Keratinocyte (primary cell): ENCODE data around the gene LHFPL3. TPM values are rescaled to one million over a fixed set of nuclear protein-coding genes. Genes with fewer than 3 reads are reported as not detected.

Experiments used
- DNase-seq: peaks from one replicate; pipeline ENCODE4 v3.0.0-alpha.2; 2011; ENCODE audit warnings: low read depth, missing footprints, low spot score
- FAIRE-seq: peaks from 2 replicates; lab custom pipeline; 2011; peaks lifted over from hg19 to GRCh38; lab: Jason Lieb, UNC
- H2AFZ ChIP-seq: 2 replicates; pipeline ENCODE4 v1.6.0; 2012; ENCODE audit warnings: low read length, control low read depth, inconsistent platforms; ENCODE audit not compliant: control insufficient read depth
- H3K27ac ChIP-seq: 2 replicates; pipeline ENCODE4 v1.5.1; 2011; ENCODE audit warnings: low read length; ENCODE audit not compliant: control insufficient read depth, insufficient read depth
- H3K27me3 ChIP-seq: 3 replicates; pipeline ENCODE4 v1.6.0; 2011; ENCODE audit warnings: low read length; ENCODE audit not compliant: control insufficient read depth, insufficient read depth; ENCODE audit errors: extremely low read depth
- H3K36me3 ChIP-seq, 2 experiments: 2 replicates in 1 of 2; 3 replicates in 1 of 2; pipeline ENCODE4 v1.5.1; 2011; ENCODE audit warnings: low read length in 2 of 2, mild to moderate bottlenecking in 1 of 2; ENCODE audit not compliant: control insufficient read depth in 2 of 2, insufficient read depth in 2 of 2; ENCODE audit errors: extremely low read depth in 1 of 2
- H3K4me1 ChIP-seq: 3 replicates; pipeline ENCODE4 v1.5.1; 2011; ENCODE audit warnings: low read length; ENCODE audit not compliant: control insufficient read depth, insufficient read depth; ENCODE audit errors: extremely low read depth
- H3K4me2 ChIP-seq: 3 replicates; pipeline ENCODE4 v1.6.0; 2011; ENCODE audit warnings: low read depth, low read length; ENCODE audit not compliant: control insufficient read depth, insufficient read depth; ENCODE audit errors: extremely low read depth
- H3K4me3 ChIP-seq, 3 experiments: fragments of 200-600 bp in 1 of 3; sonication (generic) in 1 of 3; 2 replicates in 2 of 3; 3 replicates in 1 of 3; pipeline ENCODE4 v1.5.1; 2011 to 2016; ENCODE audit warnings: low read length in 3 of 3, mild to moderate bottlenecking in 3 of 3, control low read depth in 2 of 3, inconsistent platforms in 1 of 3, low read depth in 1 of 3, mixed read lengths in 1 of 3, mixed run types in 1 of 3, moderate library complexity in 1 of 3; ENCODE audit not compliant: control insufficient read depth in 2 of 3, insufficient read depth in 2 of 3; ENCODE audit errors: extremely low read depth in 1 of 3
- H3K79me2 ChIP-seq: 2 replicates; pipeline ENCODE4 v1.6.0; 2012; ENCODE audit warnings: low read length; ENCODE audit not compliant: control insufficient read depth, insufficient read depth
- H3K9ac ChIP-seq: 3 replicates; pipeline ENCODE4 v1.6.0; 2011; ENCODE audit warnings: low read length; ENCODE audit not compliant: control insufficient read depth, insufficient read depth; ENCODE audit errors: extremely low read depth
- H3K9me1 ChIP-seq: 3 replicates; pipeline ENCODE4 v1.6.0; 2011; ENCODE audit warnings: low read length; ENCODE audit not compliant: control insufficient read depth, insufficient read depth; ENCODE audit errors: extremely low read depth
- H3K9me3 ChIP-seq: 2 replicates; pipeline ENCODE4 v1.5.1; 2012; ENCODE audit warnings: low read depth, low read length; ENCODE audit not compliant: control insufficient read depth
- H4K20me1 ChIP-seq: 3 replicates; pipeline ENCODE4 v1.6.0; 2011; ENCODE audit warnings: low read length; ENCODE audit not compliant: control insufficient read depth, insufficient read depth; ENCODE audit errors: extremely low read depth
- CTCF ChIP-seq, 3 experiments: IDR thresholded peaks in 1 of 3; conservative IDR thresholded peaks in 1 of 3; optimal IDR thresholded peaks in 1 of 3; 2 replicates in 2 of 3; 3 replicates in 1 of 3; pipeline versions ENCODE3 to v1.5.1; 2011; ENCODE audit warnings: low read length in 3 of 3, mild to moderate bottlenecking in 3 of 3, moderate library complexity in 2 of 3, control low read depth in 1 of 3, inconsistent platforms in 1 of 3; ENCODE audit not compliant: insufficient read depth in 2 of 3; ENCODE audit errors: extremely low read depth in 1 of 3
- EZH2 ChIP-seq: IDR thresholded peaks from one replicate; pipeline ENCODE4 v1.6.1; 2012; ENCODE audit warnings: inconsistent platforms, mild to moderate bottlenecking, low read length, moderate library complexity
- dilution Hi-C: fragments of 300-500 bp; cut with MboI; formaldehyde crosslinking; loops from one replicate; pipeline ENCODE4 v1.7.0; 2020; ENCODE audit warnings: low sequenced_read_pairs; ENCODE audit not compliant: extremely low pct_ligation_motif_present
- polyA plus RNA-seq, 5 experiments: library from polyadenylated mRNA; depleted of rRNA in 3 of 5; stranded (reverse) in 3 of 5; stranded (forward) in 1 of 5; unstranded in 1 of 5; fragments of >200 nt; gene quantifications; 1 replicate in 1 of 5; 2 replicates in 3 of 5; 3 replicates in 1 of 5; pipeline versions ENCODE4 v1.2.1 to v1.2.3, GENCODE V29; 2011 to 2012; ENCODE audit warnings: missing spikeins in 2 of 5, low read depth in 1 of 5, low replicate concordance in 1 of 5

LHFPL3 gene
- polyA plus RNA-seq, 1 donor (not counting 4 experiments of a cell fraction or from before 2014, with no cell fraction given): not detected

- H3K9ac ChIP-seq: no peak overlapping the region
- H3K9me1 ChIP-seq: no peaks in the 10 kb centered on the region
- no peak overlapping the region for H3K27ac ChIP-seq
- no peaks in the 10 kb centered on the region for H3K9me3 ChIP-seq
- H3K4me1 ChIP-seq: peaks cover 10% of the 10 kb centered on the region
- H4K20me1 ChIP-seq: no peaks in the 10 kb centered on the region
- no peak for FAIRE-seq
- H3K4me3 ChIP-seq: no peak overlapping the region
- no peak for TF ChIP-seq EZH2
- no peak for TF ChIP-seq CTCF (optimal IDR thresholded peaks at IDR 0.05 in 1 of 3, IDR thresholded peaks at IDR 0.05 in 1 of 3, conservative IDR thresholded peaks at IDR 0.05 in 1 of 3; ENCODE audit: extremely low read depth in 1 of 3, insufficient read depth in 2 of 3, low read length in 3 of 3)
- H2AFZ ChIP-seq: no peak overlapping the region
- no peaks in the 10 kb centered on the region for H3K79me2 ChIP-seq
- no peak for DNase-seq
- H3K4me2 ChIP-seq: no peak overlapping the region
- H3K27me3 ChIP-seq: no peaks in the 10 kb centered on the region
- H3K36me3 ChIP-seq: no peaks in the 10 kb centered on the region
- dilution Hi-C loops: no loop called here
These were observed 610.5 kb downstream of the LHFPL3 start for GRCh38 chr7:104938741-104939390.

GRCh38 chr7:104940023-104940710, 611.8 kb downstream of the LHFPL3 start:
- no peaks in the 10 kb centered on the region for H4K20me1 ChIP-seq
- TF ChIP-seq EZH2: no peak
- no peak for TF ChIP-seq CTCF (optimal IDR thresholded peaks at IDR 0.05 in 1 of 3, IDR thresholded peaks at IDR 0.05 in 1 of 3, conservative IDR thresholded peaks at IDR 0.05 in 1 of 3; ENCODE audit: extremely low read depth in 1 of 3, insufficient read depth in 2 of 3, low read length in 3 of 3)
- DNase-seq (no peak), FAIRE-seq (no peak)
- no peak overlapping the region for H3K4me3 ChIP-seq
- H3K36me3 ChIP-seq: no peaks in the 10 kb centered on the region
- H3K27me3 ChIP-seq: no peaks in the 10 kb centered on the region
- H3K4me1 ChIP-seq: peaks cover 20% of the 10 kb centered on the region
- no peak overlapping the region for H3K27ac ChIP-seq
- no peak overlapping the region for H3K9ac ChIP-seq
- H3K4me2 ChIP-seq: no peak overlapping the region
- H3K9me3 ChIP-seq: no peaks in the 10 kb centered on the region
- no peak overlapping the region for H2AFZ ChIP-seq
- dilution Hi-C loops: no loop called here
- no peaks in the 10 kb centered on the region for H3K79me2 ChIP-seq
- H3K9me1 ChIP-seq: no peaks in the 10 kb centered on the region
